NCI-H2196 treated with DMSO at 0.1 percent for 48 hours (cell line): Measurements from ENCODE around the gene PKP1.

ENCODE experiments used
- DNase-seq: peaks from one replicate; lab custom pipeline; 2025; ENCODE audit not compliant: unreplicated experiment; lab: John Stamatoyannopoulos, UW

PKP1 gene

GRCh38 chr1:201349092-201349491 is 65.8 kb downstream of the PKP1 start:
- DNase-seq: no peak

DNA sequence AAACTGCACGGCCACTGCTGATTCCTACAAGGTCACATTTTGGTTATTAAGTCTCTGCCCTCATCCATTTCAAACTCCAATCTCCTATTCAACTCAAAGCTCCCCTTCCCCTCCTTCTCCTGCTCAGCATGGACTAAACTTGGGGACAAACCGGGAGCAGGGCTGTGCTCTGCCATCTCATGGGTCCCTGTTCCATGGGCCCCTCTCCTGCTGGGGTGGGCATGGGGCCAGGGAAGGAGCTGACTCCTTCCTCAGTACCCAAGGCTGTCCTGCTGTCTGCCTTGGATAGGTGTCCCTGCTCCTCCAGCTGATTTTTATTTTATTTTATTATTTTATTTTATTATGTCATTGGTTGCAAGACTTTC is 67.0 kb downstream of the PKP1 start:
- no peak for DNase-seq

GRCh38 chr1:201350884-201351283 is 67.6 kb downstream of the PKP1 start:
- DNase-seq: no peak

DNA sequence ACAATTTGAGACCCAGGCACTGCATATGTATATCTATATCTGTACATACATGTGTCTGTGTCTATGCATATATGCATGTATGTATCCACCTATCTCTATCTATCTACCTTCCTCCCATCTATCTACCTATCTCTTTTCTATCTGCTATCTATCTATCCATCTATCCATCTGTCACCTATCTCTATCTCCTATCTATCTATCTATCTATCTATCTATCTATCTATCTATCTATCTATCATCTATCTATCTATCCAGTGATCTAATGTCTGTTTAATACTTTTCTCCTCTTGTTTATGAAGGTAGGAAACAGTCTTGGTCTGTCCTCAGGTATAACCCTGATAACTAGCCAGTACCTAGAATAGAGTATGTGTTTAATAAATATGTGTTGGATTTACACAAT is 68.3 kb downstream of the PKP1 start:
- DNase-seq: no peak

DNA sequence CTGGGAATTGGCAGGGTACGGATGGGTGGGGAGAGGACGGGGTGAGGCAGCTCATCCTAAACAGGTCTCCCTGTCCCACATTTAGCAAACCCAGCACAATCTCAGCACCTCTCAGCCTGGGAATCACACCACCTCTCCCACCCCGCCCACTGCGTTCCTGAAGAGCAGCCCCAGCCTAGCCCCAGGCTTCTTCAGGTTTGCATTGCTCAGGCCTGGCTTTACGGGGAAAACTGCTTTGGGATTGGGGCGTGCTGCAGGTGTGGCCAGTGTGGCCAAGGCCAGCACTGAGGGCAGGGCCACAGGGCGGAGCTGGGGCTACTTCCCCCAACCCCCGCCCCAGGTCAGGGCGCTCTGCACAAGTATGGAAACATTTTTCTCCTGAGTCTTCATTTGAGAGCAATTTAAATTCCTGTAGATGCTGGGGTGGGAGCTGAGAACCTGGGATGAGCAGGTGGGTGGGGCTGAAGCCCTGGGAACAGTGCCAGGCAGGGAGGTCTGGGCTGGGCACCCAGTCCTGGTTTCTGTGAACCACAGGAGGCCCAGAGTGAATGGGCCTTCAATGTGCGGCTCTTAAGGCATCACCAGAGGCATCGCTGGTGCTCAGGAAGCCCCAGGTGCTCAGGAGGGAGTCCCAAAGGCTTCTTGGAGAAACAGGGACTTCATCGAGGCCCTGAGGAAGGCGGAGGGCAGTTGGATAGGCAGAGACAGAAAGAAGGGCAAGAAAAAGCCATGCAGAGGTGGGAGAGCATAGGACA is 70.1 kb downstream of the PKP1 start:
- no peak for DNase-seq

GRCh38 chr1:201354151-201354900 is 71.0 kb downstream of the PKP1 start:
- no peak for DNase-seq

- DNase-seq: no peak
Observed at GRCh38 chr1:201354901-201355295, 71.6 kb downstream of the PKP1 start.

DNA sequence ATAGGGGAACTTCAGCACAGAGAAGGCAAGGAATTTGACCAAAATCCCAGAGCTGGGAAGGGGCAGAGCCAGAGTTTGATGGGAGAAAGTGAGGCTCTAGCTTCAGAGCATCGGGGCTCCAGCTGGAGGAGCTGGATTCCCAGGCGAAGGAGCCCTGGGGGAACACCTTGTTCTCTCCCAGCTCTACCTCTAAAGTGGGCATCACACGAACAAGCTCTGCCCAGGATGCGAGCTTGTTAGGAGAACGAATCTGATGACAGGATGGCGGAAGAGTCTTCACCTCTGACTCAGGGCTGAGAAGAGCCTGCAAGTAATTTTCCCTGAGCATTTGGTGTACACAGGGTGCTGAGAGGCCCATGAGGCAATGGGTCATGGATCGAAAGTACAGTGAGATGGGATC is 72.2 kb downstream of the PKP1 start:
- DNase-seq: no peak

GRCh38 chr1:201356236-201356635 is 72.9 kb downstream of the PKP1 start:
- no peak for DNase-seq

DNA sequence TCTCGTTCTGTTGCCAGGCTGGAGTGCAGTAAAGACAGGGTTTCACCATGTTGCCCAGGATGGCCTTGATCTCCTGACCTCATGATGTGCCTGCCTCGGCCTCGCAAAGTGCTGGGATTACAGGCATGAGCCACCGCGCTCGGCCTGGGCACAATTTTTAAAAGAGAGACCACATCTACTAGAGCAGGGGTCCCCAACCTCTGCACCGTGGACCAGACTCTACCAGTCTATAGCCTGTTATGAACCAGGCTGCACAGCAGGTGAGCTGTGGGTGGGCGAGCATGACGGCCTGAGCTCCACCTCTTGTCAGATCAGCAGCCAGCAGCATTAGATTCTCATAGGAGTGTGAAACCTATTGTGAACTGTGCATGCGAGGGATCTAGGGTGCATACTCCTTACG is 73.4 kb downstream of the PKP1 start:
- no peak for DNase-seq

- no peak for DNase-seq
Observed at GRCh38 chr1:201357211-201357610, 73.9 kb downstream of the PKP1 start.

DNA sequence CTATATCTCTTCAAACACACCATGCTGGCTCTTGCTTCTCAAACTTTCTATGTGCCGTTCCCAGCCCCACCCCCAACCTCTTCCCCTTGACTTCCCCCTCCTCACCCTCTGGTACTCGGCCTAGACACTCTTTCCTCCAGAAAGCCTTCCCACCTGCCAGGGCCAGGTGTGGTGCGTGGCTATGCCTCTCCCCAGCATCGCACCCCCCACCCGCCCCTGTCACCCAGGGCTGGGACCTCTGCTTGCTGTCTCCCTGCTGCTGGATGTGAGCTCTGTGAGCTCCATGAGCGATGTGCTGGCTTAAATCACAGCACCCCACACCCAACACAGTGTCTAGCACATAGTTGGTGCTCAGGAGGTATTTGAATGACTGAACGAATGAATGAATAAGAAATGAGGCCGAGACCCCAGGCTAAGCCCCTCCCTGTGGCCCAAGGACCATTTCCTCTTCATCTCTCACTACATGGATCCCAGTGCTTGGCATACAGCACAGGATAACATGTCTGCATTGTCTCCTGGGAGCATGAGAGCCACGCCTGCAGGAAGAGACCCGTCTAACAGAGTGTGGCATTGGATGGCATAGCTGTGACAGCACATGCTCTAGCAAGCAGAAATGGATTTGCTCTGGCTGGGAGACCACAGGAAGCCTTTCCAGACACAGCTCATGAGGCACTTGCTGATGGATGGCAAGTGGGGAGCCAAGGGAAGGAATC is 74.5 kb downstream of the PKP1 start:
- DNase-seq: no peak

GRCh38 chr1:201358596-201358995 is 75.3 kb downstream of the PKP1 start:
- no peak for DNase-seq

DNA sequence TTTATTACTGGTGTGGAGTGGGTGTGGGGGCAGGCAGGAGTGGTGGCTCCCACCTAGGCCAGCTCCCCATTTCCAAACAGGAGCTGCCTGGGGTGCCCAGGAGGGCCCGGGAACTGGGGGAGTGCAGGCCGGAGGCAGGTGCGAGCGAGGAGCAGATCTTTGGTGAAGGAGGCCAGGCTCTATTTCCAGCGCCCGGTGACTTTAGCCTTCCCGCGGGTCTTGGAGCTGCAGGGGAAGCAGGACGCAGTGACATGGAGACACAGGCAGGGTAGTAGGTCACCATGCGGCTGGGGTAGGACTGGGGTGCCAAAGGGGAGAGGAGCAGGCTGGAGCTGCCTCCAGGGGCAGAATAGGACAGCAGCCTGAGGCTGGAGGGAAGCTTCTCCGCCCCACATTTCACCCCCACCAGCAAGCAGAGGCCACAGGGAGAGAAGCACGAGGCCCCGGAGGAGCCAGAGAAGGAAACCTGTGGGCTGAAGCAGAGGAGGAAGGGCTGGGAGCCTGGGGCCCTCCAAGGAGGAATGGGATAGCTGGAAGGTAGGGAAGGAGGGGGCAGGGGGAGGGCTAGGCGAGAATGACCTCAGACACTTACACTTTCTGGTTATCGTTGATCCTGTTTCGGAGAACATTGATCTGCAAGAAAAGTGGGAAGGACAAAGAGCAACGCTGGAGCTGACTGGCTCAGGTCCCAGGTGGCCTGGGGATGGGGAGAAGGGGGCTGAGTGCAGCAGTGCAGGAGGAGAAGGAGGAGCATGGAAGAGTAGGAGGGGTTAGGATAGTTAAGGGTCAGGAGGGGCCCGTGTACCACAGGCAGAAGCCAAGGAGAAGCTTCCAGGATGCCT is 75.9 kb downstream of the PKP1 start:
- DNase-seq: no peak

- no peak for DNase-seq
Observed at GRCh38 chr1:201359873-201360210, 76.5 kb downstream of the PKP1 start.

GRCh38 chr1:201360486-201360885 is 77.2 kb downstream of the PKP1 start:
- no peak for DNase-seq

DNA sequence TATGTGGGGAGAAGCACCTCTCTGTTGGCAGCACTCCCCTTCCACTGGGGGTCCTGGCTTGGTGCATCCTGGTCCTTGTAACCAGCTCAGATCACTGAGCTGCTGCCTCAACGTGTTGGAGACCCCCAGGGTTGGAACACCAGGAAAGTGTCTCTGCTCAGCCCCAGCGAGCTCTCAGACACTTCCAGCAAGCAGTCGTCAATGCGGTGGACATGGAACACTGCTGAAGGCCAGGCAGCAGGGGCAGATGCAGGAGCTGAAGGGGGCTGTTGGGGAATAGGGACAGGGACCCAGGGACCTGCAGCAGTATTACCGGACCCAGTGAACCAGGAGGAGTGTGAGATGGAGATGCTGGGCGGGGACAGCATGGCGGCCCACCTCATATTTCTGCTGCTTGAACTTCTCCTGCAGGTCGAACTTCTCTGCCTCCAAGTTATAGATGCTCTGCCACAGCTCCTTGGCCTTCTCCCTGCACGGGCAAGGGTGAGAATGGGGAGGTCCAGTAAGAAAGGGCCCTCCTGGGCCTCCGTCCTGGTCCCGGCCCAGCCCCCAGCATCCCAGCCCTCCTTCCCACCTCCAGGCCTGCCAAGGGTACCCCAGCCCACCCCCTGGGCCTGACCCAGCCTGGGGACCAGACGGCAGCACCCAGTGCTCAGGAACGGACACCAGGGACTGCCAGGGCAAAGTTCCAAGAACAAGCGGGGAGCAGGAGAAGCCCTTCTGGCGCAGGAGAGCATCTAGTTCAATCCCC is 77.8 kb downstream of the PKP1 start:
- DNase-seq: no peak

DNA sequence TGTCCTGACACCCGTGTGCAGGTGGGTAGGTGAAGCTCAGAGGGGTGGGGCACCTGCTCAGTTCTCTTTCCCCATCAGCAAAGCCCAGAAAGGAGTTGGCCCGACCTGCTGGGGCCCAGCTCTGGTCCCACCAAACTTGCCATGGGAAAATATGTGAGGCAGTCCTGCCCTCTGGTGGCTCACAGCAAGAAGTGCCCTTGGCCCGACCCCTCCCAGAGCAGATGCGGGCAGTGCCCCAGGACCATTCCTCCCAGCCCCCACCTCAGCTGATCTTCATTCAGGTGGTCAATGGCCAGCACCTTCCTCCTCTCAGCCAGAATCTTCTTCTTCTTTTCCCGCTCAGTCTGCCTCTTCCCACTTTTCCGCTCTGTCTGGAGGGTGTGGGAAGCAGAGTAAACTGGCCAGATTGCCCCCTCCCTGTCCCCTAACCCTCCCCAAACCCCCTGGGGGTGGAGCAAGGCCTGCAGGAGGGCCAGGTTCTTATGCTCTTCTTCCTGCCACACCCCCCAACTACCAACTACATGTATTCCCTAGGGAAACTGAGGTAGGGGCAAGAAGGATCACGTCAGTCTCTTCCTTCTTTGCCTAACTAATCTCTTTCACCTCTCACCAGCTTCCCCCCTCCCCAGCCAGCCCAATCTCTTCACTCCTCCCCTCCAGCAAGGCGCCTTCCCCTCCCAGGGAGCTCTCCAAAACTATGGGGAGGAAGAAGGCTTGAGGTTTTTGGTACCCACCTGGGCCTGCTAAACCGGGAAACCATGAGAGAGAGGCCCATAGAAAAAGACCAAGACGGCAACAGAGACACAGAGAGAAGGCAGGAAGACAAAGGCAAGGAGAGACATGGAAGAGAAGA is 78.6 kb downstream of the PKP1 start:
- DNase-seq: peak; percentile 21

DNA sequence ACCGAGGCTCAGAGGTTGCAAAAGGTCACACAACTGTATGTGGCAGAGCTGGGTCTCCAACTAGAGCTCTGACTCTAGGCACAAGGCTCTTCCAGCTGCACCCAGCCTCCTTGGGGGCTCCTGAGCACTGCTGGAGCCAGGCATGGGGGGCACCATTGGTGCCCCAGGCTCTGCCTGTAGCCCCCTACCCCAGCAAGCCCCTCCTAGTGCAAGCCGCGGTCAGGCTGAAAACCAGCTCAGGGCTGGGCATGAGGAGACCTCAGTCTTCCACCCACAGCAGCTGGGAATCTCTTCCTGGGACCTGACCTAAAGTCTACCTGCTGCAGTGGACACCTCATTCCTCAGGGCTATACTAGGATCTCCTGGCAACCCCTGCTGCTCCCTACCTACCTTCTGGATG is 79.6 kb downstream of the PKP1 start:
- DNase-seq: no peak

DNA sequence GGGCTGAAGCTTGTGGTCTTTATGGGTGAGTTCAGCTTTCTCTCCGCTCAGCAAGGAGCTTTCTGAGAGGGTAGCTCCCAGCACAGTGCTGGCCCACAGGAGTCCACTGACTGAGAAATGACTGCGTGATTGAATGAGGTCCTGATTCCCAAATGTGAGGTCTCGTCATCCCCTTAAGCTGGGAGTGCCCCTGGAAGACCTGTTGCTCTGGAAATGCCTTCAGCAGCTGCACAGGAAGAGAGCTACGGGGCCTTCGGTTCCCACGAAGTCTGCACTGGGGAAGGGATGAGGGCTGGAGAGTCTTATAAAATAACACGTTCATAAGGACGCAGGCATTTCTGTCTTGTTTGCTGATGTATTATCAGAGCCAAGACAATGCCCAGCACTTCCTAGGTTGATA is 80.2 kb downstream of the PKP1 start:
- no peak for DNase-seq
